ENCODE measurements around the gene HIRIP3. TPM values are rescaled to one million over a fixed set of nuclear protein-coding genes. Genes with fewer than 3 reads are reported as not detected.

HIRIP3 gene
- total and polyA plus RNA-seq, 2 of the 13 experiments (the other 11 are each of a cell fraction or from before 2014, with no cell fraction given) = 12.6 to 17.2 TPM

DNA sequence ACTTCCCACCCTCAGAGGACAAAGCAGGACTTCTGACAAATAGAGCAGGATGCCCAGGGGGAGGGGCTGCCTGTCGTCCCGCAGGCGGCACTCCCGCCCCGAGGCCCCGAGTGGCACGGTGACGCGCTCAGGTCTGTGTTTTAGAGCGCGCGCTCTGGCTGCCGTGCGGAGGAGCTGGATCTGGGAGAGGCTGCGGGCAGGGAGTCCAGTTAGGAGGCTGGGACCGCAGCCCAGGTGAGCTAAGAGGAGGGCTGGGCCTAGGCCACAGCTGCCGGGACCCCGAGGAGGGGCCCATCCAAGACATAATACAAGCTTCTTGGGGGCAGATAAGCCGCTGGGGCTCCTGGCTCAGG is 9.0 kb upstream of the HIRIP3 start:
- ChIA-PET CTCF (ENCODE audit: low intra/inter-chr PET ratio, low total read pairs) (no interaction called here), POLR2A (interaction anchor here (1.2 to 2.1 kb wide), 2 partner anchors 31 to 79 kb away, joined by 3 to 8 read pairs; partner anchors contain the start of gene TAOK2)
- Histone ChIP-seq H3K79me2 (ENCODE audit: insufficient read depth, low read length) (no peaks in the 10 kb centered on the region), H3K4me3 (replicated peaks in 1 of 3; ENCODE audit: insufficient read depth in 1 of 3, low read depth in 2 of 3, low read length in 3 of 3) (no peak overlapping the region), H3K4me1 (ENCODE audit: insufficient read depth, low read length) (peaks cover 6% of the 10 kb centered on the region), H3K9me3 (ENCODE audit: low read length) (no peaks in the 10 kb centered on the region), H3K36me3 (replicated peaks in 1 of 2; ENCODE audit: control insufficient read depth in 1 of 2, insufficient read depth in 2 of 2, low read length in 2 of 2) (peaks cover 0 to 3% of the 10 kb centered on the region in 2 experiments; a peak in 1 of 5 replicates), H3K27me3 (ENCODE audit: control insufficient read depth in 1 of 2, insufficient read depth in 2 of 2, low read length in 2 of 2) (peaks cover 0 to 6% of the 10 kb centered on the region in 2 experiments; a peak in 1 of 5 replicates), H4K20me1 (ENCODE audit: insufficient read depth, low read length) (no peaks in the 10 kb centered on the region), H3K4me2 (ENCODE audit: low read depth, low read length) (no peak overlapping the region), H3K9ac (ENCODE audit: insufficient read depth, low read depth, low read length) (no peak overlapping the region), H3K27ac (ENCODE audit: extremely low read length, insufficient read depth, low read length) (no peak overlapping the region), H2AFZ (ENCODE audit: low read length) (no peak overlapping the region)
- FAIRE-seq (no peak), ATAC-seq (no peak), DNase-seq (ENCODE audit: low spot score) (no peak)
- intact Hi-C loops (cut with micrococcal nuclease; ENCODE audit: unreplicated experiment) (no loop called here), in situ Hi-C loops (cut with HindIII; ENCODE audit: extremely low pct_ligation_motif_present, low pct_unique_long_range_greater_than_20kb) (loop anchor here (10.0 kb wide), 1 partner anchor 140 kb away; the partner anchor contains the start of gene CDIPT)
- TF ChIP-seq, protein P1, sequence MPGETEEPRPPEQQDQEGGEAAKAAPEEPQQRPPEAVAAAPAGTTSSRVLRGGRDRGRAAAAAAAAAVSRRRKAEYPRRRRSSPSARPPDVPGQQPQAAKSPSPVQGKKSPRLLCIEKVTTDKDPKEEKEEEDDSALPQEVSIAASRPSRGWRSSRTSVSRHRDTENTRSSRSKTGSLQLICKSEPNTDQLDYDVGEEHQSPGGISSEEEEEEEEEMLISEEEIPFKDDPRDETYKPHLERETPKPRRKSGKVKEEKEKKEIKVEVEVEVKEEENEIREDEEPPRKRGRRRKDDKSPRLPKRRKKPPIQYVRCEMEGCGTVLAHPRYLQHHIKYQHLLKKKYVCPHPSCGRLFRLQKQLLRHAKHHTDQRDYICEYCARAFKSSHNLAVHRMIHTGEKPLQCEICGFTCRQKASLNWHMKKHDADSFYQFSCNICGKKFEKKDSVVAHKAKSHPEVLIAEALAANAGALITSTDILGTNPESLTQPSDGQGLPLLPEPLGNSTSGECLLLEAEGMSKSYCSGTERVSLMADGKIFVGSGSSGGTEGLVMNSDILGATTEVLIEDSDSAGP (CRISPR knock-in tag; IDR thresholded peaks at IDR 0.05; ENCODE audit: borderline replicate concordance) = 0 out of 2 replicates have a peak, but pooled peaks have one; percentile 16
- no peak for TF ChIP-seq MTA1 (CRISPR knock-in tag; IDR thresholded peaks at IDR 0.05; ENCODE audit: borderline replicate concordance)
- no peak for TF ChIP-seq ZNF564 (CRISPR knock-in tag; IDR thresholded peaks at IDR 0.05)
- peak; percentile 50; the same call in 1 of the 2 replicates for TF ChIP-seq RBFOX2 (IDR thresholded peaks at IDR 0.05; ENCODE audit: low read depth, low read length)
- peak; percentile 12 for TF ChIP-seq PTBP1 (IDR thresholded peaks at IDR 0.05; ENCODE audit: low read depth, low read length, poor library complexity, severe bottlenecking)
- TF ChIP-seq HNRNPL (IDR thresholded peaks at IDR 0.05; ENCODE audit: low read depth, low read length) = 0 out of 2 replicates have a peak, but pooled peaks have one; percentile 16
- TF ChIP-seq TRIM24 (CRISPR knock-in tag; IDR thresholded peaks at IDR 0.05) = no peak
- no peak for TF ChIP-seq ZFAT (CRISPR knock-in tag; conservative IDR thresholded peaks at IDR 0.05)
- TF ChIP-seq AGO2 (optimal IDR thresholded peaks at IDR 0.05; ENCODE audit: low read depth, low read length) = peak; percentile 87
- BruUV-seq (replicated peaks) = no TSS peak
- WGBS (ENCODE audit: low lambda C conversion rate) = 93% methylated on average over 14 of the region's 19 CpGs

Measured in HepG2 (cell line).